ENCODE measurements around the gene RALGAPA2.

The RALGAPA2 gene

DNA sequence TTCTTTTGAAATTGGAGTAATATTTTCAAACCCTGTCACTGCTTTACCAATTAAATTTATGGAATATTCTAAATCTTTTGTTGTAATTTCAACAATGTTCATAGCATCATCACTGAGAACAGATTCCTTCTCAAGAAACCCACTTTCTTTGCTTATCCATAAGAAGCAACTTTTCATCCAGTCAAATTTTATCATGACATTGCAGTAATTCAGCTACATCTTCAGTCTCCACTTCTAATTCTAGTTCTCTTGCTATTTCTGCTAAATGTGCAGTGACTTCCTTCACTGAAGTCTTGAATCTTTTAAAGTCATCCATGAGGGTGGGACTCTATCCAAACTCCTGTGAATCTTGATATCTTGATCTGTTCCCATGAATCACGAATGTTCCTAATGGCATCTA, 212.1 kb downstream of the RALGAPA2 start:
- DNase-seq (ENCODE audit: low read depth in 1 of 2, low spot score in 1 of 2) = no peak
- no peak overlapping the region for H3K27ac ChIP-seq (replicated peaks)
- no peak for TF ChIP-seq SPI1 (IDR thresholded peaks at IDR 0.05; ENCODE audit: borderline replicate concordance, low read depth)
- TF ChIP-seq, protein P1, sequence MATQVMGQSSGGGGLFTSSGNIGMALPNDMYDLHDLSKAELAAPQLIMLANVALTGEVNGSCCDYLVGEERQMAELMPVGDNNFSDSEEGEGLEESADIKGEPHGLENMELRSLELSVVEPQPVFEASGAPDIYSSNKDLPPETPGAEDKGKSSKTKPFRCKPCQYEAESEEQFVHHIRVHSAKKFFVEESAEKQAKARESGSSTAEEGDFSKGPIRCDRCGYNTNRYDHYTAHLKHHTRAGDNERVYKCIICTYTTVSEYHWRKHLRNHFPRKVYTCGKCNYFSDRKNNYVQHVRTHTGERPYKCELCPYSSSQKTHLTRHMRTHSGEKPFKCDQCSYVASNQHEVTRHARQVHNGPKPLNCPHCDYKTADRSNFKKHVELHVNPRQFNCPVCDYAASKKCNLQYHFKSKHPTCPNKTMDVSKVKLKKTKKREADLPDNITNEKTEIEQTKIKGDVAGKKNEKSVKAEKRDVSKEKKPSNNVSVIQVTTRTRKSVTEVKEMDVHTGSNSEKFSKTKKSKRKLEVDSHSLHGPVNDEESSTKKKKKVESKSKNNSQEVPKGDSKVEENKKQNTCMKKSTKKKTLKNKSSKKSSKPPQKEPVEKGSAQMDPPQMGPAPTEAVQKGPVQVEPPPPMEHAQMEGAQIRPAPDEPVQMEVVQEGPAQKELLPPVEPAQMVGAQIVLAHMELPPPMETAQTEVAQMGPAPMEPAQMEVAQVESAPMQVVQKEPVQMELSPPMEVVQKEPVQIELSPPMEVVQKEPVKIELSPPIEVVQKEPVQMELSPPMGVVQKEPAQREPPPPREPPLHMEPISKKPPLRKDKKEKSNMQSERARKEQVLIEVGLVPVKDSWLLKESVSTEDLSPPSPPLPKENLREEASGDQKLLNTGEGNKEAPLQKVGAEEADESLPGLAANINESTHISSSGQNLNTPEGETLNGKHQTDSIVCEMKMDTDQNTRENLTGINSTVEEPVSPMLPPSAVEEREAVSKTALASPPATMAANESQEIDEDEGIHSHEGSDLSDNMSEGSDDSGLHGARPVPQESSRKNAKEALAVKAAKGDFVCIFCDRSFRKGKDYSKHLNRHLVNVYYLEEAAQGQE (IDR thresholded peaks at IDR 0.05; ENCODE audit: insufficient replicate concordance, low read depth) = no peak
- TF ChIP-seq GABPA (IDR thresholded peaks at IDR 0.05; ENCODE audit: low read depth) = no peak
- no peak for TF ChIP-seq POLR2AphosphoS5 (IDR thresholded peaks at IDR 0.05; ENCODE audit: low read depth)
- no peak for TF ChIP-seq CTCF (IDR thresholded peaks at IDR 0.05; ENCODE audit: insufficient read depth, low read length)
- no peaks in the 10 kb centered on the region for H3K27me3 ChIP-seq (ENCODE audit: insufficient read depth, poor library complexity, severe bottlenecking)
- no peak overlapping the region for H3K4me3 ChIP-seq (replicated peaks; ENCODE audit: insufficient read depth, low read length)

GRCh38 chr20:20499439-20499838, 213.0 kb downstream of the RALGAPA2 start:
- Histone ChIP-seq H3K27ac (replicated peaks) (no peak overlapping the region), H3K27me3 (ENCODE audit: insufficient read depth, poor library complexity, severe bottlenecking) (no peaks in the 10 kb centered on the region)

GRCh38 chr20:20498076-20498861, 214.2 kb downstream of the RALGAPA2 start:
- no peak for TF ChIP-seq CTCF (IDR thresholded peaks at IDR 0.05; ENCODE audit: insufficient read depth, low read length)
- no peak for TF ChIP-seq POLR2AphosphoS5 (IDR thresholded peaks at IDR 0.05; ENCODE audit: low read depth)
- TF ChIP-seq, protein P1 (IDR thresholded peaks at IDR 0.05; ENCODE audit: insufficient replicate concordance, low read depth) = no peak
- TF ChIP-seq GABPA (IDR thresholded peaks at IDR 0.05; ENCODE audit: low read depth) = no peak
- no peak for TF ChIP-seq SPI1 (IDR thresholded peaks at IDR 0.05; ENCODE audit: borderline replicate concordance, low read depth)
- no peak for DNase-seq (ENCODE audit: low read depth in 1 of 2, low spot score in 1 of 2)
- Histone ChIP-seq H3K27me3 (ENCODE audit: insufficient read depth, poor library complexity, severe bottlenecking) (no peaks in the 10 kb centered on the region), H3K27ac (replicated peaks) (no peak overlapping the region), H3K4me3 (replicated peaks; ENCODE audit: insufficient read depth, low read length) (no peak overlapping the region)

More at GRCh38 chr20:20499439-20499838, 213.0 kb downstream of the RALGAPA2 start:
- DNase-seq (ENCODE audit: low read depth in 1 of 2, low spot score in 1 of 2) = no peak
- H3K4me3 ChIP-seq (replicated peaks; ENCODE audit: insufficient read depth, low read length) = no peak overlapping the region
- TF ChIP-seq SPI1 (IDR thresholded peaks at IDR 0.05; ENCODE audit: borderline replicate concordance, low read depth) (no peak), CTCF (IDR thresholded peaks at IDR 0.05; ENCODE audit: insufficient read depth, low read length) (no peak)

Data from HL-60 (cell line).